ENCODE measurements around the gene ACBD6.

The ACBD6 gene

DNA sequence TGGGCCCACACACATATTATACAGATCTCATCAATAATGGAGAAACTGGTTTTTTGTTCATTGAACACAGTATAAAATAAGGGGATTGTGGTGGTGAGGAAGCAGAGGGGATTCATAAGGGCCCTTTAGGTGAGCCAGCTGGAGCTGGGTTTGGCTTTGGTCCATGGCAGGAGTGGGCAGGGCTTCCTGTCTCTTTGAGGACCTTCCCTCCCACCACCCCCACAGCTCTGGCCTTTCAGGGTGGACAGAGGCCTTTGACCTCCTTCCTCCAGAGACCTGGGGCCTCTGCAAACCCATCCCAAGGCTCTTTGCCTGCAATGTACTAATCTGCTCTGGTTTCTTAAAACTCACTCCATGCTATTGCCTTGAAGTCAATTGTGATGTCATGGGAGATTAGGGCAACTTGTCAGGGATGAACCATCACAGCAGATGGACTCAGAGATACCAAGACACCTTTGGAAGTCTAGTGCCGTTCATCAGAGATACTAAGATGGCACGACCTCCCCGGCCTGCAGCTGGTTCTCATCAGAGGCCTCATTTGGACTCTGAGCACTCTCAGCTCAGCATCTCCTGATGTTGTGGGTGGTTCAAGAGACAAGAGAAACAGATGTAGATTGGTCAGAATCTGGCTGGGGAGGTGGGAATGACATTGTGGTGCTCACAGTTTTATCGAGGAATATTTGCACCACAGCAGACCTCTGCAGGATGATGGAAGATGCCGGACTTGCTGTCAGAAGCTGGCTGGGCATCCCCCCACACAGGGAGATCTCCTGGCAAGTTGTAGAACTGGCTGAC lies 234.4 kb downstream of the ACBD6 start:
- peak; percentile 53 for DNase-seq

DNA sequence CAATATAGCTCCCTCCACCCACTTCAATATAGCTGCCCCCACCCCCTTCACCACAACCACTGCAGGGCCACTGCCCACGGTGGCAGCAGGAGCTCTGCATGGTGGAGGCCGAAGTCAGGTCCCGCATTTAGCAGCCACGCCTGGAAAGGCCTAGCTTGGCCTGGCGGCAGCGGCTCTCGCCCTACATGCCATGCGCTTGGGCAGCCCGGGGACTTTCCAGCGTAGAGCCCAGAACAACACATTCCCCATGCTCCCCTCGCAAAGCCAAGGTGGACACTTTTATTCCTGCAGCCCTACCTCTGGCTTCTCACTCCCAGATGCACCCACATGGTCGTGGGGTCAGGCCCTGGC lies 235.2 kb downstream of the ACBD6 start:
- no peak for DNase-seq

DNA sequence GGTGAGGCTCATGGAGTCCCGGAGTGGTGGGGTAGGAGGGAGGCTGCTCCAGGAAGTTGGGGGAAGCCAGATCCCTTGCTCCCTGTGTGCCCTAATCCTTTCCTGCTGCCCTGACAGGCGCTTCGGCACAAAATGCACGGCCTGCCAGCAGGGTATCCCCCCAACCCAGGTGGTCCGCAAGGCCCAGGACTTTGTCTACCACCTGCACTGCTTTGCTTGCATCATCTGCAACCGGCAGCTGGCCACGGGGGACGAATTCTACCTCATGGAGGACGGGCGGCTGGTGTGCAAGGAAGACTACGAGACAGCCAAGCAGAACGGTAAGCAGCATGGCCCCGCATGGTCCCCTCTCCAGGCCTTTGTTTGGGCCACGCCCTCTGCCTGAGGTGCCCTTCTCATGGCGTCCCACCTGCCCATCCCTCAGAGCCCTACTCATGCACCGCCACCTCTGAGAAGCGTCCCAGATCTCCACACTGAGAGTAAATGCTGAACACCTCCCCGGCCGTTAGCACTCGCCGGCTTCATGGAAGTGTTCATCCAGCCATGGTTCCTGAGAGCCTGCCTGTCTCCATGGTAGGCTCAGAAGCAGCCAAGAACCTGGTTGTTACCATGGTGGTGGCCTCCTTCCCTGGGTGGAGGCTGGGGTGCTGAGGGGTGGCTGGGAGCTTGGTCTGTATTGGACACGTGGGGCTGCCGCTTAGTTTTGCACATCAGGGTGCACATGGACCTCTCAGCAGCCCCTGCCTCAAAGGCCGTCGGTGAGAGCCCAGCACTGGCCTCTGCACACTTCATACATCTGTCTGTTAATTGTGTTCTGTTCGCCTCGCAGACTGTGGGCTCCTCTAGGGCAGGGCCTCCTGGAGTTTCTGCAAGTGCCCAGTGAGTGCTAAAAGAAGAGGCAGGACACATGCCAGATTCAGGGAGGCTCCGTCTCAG lies 235.8 kb downstream of the ACBD6 start:
- DNase-seq: no peak

DNA sequence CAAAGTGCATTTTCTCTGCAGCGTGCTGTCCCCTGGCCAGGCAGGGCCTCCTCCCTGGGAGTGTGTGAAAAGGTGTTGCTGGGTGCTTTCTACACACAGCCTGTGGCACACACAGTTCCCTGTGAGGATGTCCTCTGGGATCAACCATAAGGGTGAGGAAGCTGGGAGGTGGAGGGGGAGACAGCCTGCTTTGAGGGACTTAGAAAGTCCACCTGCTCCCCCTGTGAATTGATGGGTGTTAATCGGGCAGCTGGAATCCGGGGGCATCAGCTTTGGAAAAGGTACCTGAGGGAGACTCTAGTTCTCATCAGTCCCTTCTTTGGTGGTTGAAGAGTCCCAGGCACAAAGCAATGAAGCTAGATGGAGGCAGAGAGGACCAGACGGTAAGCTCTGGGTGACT lies 236.5 kb downstream of the ACBD6 start:
- DNase-seq: no peak

DNA sequence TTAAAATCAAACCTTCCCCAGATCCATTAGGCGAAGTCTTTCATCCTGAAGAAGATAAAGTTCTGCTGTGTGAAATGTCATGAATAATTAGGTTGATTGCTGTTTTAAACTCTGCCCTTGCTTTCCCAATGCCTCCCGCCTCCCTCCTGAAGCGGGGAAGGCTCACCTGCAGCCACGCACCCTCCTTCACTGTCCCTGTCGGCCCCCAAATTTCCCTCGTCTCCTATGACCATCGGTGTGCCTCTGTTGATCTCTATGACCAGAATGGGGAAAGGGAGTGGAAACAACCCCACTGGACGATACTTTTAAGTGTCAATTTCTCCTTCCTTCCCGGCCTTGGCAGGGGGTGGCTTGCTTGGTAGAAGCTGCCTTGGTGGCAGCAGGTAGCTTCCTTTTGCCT lies 237.2 kb downstream of the ACBD6 start:
- DNase-seq: no peak

DNA sequence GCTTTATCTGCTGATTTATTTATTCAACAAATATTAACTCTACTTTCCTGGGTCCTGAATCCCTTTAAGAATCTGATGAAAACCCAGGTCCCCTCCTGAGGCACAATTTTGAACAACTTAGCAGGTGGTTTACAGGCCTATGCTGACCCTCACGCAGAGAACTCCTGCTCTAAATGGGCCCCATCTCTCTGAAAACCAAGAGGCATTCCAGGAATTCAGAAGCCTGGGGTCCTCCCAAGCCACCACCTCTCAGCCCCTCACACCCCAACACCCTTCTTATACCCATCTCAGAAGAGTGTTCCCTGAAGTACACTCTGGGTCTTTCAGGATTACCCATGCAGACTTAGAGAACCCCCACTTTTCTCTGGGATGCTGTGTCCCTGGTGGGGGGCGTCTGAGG lies 237.8 kb downstream of the ACBD6 start:
- DNase-seq: no peak

DNA sequence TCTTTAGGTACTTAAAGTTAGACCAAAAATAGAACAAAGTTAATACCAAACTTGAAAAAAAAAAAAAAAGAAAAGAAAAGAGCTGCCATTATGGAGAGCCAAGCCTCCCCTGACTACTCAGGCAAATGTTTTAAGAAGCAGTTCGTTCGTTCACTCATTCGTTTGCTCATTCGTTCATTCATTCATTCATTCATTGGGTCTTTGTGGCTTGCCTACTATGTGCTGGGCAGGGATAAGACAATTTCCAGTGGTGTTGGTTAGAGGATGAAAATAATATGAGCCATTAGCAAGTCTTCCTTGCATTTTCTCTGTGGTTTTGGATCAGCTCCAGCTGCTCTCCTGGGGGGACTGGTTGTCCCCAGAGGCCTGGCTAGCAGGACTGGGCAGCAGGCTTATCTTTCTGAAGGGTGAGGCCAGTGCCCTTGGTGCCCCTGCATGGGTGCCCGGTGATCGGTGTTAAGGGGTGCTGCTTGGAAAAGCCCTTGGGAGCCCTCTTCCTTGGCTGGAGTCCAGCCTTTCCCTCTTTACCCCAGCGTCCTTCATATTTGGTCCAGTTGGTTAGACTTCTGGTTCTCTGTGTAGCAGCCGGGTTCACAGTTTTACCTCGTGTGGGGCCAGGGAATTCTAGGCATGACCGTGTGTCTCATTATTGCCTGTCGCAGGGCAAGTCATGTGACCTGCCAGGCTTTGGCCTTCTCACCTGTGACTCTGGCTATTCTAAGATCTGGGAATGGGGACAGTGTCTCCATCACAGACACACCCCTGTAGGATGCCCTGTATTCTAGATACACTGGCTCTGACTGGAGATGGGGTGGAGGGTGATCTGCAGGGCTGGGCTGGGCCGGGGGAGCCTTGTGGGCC lies 239.5 kb downstream of the ACBD6 start:
- DNase-seq: peak; percentile 43

DNA sequence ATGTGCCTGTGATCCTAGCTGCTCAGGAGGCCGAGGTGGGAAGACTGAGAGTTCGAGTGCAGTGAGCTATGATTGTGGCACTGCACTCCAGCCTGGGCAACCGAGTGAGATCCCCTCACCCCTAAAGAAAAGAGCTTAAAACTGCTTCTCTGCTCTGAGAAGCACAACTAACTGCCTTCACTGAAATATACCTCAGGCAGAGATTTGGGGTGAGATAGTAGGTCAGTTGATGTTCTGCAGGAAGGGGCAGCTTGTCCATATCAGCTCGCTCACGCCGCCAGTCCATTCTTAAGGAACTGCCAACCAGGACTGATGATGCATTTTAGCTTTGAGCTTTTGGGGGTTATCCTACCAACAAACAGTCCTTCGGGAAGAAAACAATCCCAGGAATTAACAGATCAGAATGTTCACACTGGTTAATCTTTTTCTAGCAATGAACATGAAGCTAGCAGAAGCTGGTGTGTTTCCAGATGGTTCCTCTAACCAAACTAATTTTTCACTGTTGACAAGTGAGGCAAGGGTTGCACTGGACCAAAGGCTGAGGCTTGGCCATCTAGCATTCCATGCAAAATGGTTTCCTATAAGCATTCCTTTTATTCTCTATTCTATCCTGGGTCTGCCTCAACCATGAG lies 240.7 kb downstream of the ACBD6 start:
- DNase-seq: no peak

DNA sequence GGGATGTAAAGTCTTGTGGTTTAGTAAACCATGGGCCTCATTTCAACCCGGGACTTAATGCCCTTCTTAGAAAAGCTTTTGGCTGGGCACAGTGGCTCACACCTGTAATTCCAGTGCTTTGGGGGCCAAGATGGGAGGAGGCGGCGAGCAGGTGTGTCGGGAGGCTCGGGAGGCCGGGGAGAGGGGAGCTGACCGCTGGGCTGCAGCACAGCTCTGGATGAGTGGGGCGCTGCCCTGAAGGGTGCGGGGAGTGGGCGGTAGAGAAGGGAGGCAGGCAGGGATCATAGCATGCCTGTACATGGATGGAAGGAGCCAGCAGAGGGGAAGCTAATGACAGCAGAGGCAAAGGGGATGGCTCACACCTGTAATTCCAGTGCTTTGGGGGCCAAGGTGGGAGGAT lies 241.3 kb downstream of the ACBD6 start:
- DNase-seq: no peak

DNA sequence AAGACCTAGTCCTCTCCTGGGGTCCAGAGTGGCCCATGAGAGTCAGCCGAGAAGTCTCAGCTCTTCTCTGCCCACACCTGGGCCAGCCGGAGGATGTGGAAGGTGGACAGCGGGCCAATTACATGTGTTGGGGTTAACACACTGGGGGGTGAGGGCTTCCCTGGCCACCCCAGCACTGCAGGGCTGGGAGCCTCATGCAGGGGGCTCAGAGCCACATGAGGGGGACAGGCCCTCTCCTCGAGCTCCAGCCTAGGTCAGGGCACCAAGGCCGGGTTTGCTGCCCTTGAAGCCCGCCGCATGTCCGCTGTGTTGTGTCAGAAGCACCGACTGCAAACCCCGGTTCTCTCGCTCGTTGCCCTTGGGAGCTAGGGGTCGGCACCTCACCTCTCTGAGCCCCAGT lies 241.8 kb downstream of the ACBD6 start:
- no peak for DNase-seq

DNA sequence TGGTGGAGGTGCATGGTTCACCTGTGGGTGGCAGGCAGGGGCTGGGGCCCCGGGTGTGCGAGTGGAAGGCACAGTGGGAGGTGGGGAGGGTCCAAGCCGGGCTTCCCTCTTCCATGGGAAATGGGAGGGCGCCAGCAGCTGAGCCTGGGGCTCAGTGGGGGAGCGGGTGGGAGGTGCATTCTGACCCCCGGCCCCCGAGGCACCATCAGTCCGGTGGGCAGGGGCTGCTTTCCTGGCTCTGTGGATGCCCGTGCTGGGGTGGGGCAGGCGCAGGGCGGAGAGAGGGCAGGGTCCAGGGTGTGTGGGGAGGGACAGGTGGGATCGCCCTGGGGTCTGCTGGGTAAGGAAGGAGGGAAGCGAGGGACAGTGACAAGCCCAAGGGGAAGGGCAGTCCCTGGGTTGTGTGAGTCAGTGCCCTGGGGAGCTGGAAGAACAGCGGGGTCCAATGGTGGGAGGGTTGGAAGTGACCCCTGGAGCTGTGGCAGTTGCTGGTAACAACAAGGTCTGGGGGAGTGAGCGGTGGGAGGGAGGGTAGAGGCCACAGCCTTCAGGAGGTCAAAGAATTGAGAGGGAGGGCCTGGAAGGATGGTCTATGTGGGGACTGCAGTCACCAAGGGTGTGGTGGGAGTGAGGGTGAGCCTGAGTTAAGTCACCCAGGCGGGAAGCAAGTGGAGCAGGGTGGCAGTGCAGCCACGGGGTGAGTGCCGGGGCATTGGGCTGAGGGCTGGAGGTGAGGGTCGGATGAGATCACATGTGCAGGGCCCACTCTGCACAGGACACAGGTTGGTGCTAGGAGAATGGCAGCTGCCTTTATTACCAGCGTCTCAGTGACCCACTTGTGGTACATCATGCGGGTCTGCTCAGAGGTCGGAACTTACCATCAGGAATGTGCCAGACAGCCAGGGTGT lies 242.7 kb downstream of the ACBD6 start:
- DNase-seq: no peak

DNA sequence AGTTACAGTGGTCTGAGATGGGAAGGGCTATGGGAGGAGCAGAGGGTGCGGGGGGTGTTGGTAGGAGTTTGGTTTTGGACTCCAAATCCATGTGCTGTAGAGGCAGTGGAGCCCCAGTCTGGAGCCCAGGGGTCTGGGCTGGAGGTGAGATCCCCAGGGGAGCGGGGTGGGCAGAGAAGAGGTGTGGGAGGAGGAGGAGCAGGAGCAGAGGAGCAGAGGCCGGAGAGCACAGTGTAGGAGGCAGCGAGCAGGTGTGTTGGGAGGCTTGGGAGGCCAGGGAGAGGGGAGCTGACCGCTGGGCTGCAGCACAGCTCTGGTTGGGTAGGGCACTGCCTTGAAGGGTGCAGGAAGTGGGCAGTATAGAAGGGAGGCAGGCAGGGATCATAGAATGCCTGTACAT lies 243.4 kb downstream of the ACBD6 start:
- DNase-seq: no peak

DNA sequence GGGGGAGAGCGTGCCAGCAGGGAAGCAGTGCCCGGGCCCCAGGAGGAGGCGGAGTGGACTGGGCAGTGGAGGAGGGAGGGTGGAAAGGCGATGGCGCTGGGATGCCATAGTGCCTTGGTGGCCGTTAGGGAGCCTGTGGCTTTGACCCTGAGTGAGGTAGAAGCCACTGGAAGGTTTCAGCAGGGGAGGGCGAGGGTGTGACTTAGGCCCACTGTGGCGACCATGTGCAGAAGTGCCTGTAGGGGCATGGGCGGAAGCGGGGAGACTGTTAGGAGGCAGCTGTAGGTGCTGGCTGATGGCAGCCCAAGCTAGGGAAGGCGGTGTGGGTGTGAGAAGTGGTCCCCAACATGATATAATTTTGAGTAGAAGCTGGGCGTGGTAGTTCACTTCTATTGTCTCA lies 244.1 kb downstream of the ACBD6 start:
- no peak for DNase-seq

DNA sequence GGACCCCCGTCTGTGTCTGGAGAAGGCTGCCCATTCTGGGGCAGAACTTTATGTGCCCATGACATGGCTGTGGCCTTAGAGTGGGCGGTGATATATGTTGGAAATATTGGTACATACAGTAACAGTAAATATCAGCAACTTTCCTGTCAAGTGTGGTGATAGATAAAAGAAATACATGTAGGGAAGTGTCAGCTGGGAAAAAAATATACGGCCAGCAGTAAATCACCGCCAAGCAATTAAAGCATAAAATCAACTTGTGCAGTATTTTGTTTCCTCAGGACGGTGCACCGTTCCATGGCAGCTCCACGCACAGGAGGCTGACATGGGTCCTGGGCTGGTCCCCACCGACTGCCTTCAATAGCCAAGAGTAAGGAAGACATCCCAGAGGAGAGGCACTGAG lies 244.9 kb downstream of the ACBD6 start:
- no peak for DNase-seq

DNA sequence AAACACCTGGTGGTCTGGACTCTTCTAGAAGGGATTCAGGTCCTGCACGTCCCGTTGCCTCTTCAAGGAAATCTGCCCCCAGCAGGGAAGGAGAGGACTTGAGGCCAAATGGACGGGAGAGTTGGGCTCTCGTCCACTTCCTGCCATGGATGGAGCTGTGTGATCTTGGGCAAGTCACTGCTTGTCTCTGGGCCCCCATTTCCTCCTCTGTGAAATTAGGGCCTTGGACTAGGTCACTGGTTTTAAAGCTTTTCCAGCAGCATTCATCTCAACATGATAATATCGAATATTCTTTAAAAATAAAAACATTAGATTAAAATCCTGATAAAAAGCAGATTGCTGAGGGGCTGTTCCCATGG lies 245.4 kb downstream of the ACBD6 start:
- DNase-seq: no peak

DNA sequence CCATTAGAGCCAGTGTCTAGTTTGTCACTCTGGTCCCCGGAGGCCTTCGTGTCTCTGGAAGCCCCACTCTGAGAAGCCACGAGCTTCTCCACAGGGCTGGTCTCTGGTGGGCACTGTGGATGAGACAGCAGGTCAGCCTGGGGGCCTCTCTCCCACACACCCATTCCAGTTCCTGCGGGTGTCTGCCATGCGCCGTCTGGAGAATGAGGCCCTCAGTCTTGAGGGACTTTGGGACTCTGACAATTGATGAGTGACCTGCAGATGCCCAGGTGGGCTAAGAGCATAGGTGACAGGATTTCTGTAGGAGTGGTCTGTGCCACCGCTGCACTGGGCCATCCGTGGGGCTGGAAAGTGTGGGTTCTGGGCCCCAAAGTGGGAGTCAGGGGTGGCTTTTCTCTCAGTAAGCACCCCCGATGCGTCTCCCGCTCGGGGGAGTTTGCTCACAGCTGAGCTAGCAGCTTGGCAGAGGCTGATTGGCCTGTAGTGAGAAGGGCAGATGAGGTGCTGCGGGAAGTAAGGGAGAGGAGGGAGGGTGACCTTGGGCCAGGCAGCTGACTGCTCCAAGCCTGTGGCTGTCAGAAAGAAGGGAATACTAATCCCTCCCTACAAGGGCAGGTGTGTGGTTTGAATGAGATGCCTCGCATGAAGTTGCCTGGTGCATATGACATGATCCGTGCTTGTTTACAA lies 245.9 kb downstream of the ACBD6 start:
- DNase-seq: no peak

DNA sequence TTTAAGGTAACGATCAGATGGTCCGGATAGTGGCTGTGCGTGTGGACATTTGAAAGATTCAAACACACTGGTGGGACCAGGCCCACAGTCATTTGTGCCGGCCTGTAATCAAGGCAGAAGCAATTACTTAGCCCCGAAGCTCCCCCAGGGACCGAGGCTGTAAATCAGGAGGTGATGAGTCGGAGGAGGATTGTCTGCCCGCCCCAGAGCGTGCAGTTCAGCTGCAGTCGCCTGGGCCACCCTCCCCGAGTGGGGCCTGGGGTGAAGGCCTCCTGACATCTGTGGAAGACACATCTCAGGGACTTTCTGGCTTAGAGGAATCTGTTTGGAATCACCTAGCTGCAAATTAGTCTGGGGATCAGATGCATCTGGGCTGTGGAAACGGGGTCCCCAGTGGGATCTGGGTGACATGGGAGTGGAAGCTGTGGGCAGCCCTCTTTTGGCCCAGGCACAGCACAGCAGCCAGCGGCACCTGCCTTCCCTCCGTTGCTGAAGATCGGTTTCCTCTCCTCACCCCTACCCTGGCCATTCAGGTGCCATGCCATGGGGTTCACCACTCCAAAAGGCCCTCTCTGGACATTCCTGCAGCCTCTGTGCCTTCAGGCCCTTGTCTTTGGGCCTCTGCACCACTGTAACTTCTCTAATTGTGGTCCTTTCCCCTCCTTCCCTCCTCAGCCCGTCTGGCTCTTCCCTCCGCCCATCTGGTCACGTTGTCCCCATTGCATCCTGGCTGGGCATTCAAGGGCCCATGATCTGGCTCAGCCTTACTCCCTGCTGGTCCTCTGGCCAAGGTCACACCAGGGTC lies 246.6 kb downstream of the ACBD6 start:
- DNase-seq: no peak

DNA sequence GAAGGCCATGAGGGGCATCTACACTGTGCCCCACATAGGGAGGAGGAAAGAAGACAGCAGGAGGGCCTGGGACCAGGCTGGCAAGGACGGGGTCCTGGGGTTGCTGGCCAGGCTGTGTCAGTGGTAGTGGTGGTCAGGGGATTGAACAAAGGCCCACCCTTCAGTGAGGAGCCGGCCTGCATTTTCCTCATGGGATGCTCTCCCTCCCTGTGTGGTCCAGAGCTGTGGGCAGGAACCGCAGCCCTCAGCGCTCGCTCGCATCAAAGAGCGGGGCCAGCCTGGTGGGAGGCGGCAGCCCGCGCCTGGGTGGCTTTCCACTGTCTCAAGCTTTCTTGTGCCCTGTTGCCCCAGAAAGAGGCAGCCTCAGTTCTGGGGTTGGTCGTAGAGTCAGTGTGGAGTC lies 247.5 kb downstream of the ACBD6 start:
- no peak for DNase-seq

DNA sequence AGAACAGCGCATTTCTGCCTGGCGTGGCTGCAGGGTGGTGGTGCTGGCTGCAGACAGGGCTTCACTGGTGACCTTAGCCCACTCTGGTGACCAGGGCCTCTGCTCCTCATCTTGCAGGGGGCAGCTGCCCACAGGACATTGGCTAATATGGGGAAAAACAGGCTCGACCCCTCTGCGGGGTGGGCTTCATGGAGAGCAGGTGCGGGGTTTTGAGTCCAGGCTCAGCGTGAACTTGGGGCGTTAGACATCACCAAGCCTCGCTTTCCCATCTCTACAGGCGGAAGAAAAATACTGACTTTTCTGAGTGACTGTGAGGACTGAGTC lies 247.9 kb downstream of the ACBD6 start:
- DNase-seq: no peak

Data from NCI-H1092 treated with DMSO at 0.1 percent for 48 hours (cell line).